IPS-20b (cell line): ENCODE results near the gene GLOD5.

Experiments
- H3K27ac ChIP-seq: one replicate; pipeline ENCODE4 v1.5.1; 2013; ENCODE audit warnings: low read length
- H3K27me3 ChIP-seq: 2 replicates; pipeline ENCODE4 v1.6.1; 2013; ENCODE audit warnings: mild to moderate bottlenecking, low read length, inconsistent platforms; ENCODE audit not compliant: insufficient read depth
- H3K36me3 ChIP-seq: 2 replicates; pipeline ENCODE4 v1.6.1; 2013; ENCODE audit warnings: low read depth, mild to moderate bottlenecking, inconsistent platforms, low read length, moderate library complexity; ENCODE audit not compliant: insufficient read depth
- H3K4me1 ChIP-seq: 2 replicates; pipeline ENCODE4 v1.6.1; 2013; ENCODE audit warnings: mild to moderate bottlenecking, control low read depth, inconsistent platforms, low read length, moderate library complexity; ENCODE audit not compliant: insufficient read depth
- H3K4me3 ChIP-seq: 2 replicates; pipeline ENCODE4 v1.5.1; 2013; ENCODE audit warnings: mild to moderate bottlenecking, low read length, inconsistent platforms
- H3K9ac ChIP-seq: 2 replicates; pipeline ENCODE4 v1.6.1; 2013; ENCODE audit warnings: low read depth, mild to moderate bottlenecking, inconsistent platforms, low read length, moderate library complexity
- H3K9me3 ChIP-seq: 2 replicates; pipeline ENCODE4 v1.6.1; 2013; ENCODE audit warnings: mild to moderate bottlenecking, low read depth, low read length, inconsistent platforms; ENCODE audit not compliant: insufficient read depth

GLOD5 gene

GRCh38 chrX:48786825-48787504 is 25.4 kb downstream of the GLOD5 start:
- Histone ChIP-seq H3K27me3 (no peaks in the 10 kb centered on the region), H3K4me1 (no peaks in the 10 kb centered on the region), H3K4me3 (no peak overlapping the region), H3K27ac (no peak overlapping the region), H3K9me3 (no peaks in the 10 kb centered on the region), H3K36me3 (no peaks in the 10 kb centered on the region), H3K9ac (no peak overlapping the region)

- Histone ChIP-seq H3K36me3 (no peaks in the 10 kb centered on the region), H3K9me3 (no peaks in the 10 kb centered on the region), H3K4me1 (no peaks in the 10 kb centered on the region), H3K27ac (no peak overlapping the region), H3K9ac (no peak overlapping the region), H3K27me3 (no peaks in the 10 kb centered on the region), H3K4me3 (no peak overlapping the region)
Observed at GRCh38 chrX:48787505-48788443, 26.2 kb downstream of the GLOD5 start.

- Histone ChIP-seq H3K4me1 (no peaks in the 10 kb centered on the region), H3K36me3 (no peaks in the 10 kb centered on the region), H3K9me3 (no peaks in the 10 kb centered on the region), H3K9ac (no peak overlapping the region), H3K27ac (no peak overlapping the region), H3K4me3 (no peak overlapping the region), H3K27me3 (no peaks in the 10 kb centered on the region)
Observed at GRCh38 chrX:48789366-48790220, 28.0 kb downstream of the GLOD5 start.

GRCh38 chrX:48790477-48790876 is 28.9 kb downstream of the GLOD5 start:
- H3K27ac ChIP-seq, result no peak overlapping the region
- H3K9ac ChIP-seq, result no peak overlapping the region
- no peaks in the 10 kb centered on the region for H3K4me1 ChIP-seq
- no peaks in the 10 kb centered on the region for H3K27me3 ChIP-seq
- H3K9me3 ChIP-seq, result no peaks in the 10 kb centered on the region
- no peak overlapping the region for H3K4me3 ChIP-seq
- no peaks in the 10 kb centered on the region for H3K36me3 ChIP-seq

- Histone ChIP-seq H3K9me3 (no peaks in the 10 kb centered on the region), H3K36me3 (no peaks in the 10 kb centered on the region), H3K27me3 (no peaks in the 10 kb centered on the region), H3K27ac (no peak overlapping the region), H3K4me3 (no peak overlapping the region), H3K4me1 (no peaks in the 10 kb centered on the region), H3K9ac (no peak overlapping the region)
Observed at GRCh38 chrX:48791063-48791820, 29.7 kb downstream of the GLOD5 start.

- Histone ChIP-seq H3K27ac (no peak overlapping the region), H3K4me1 (no peaks in the 10 kb centered on the region), H3K9me3 (no peaks in the 10 kb centered on the region), H3K4me3 (no peak overlapping the region), H3K36me3 (no peaks in the 10 kb centered on the region), H3K9ac (no peak overlapping the region), H3K27me3 (no peaks in the 10 kb centered on the region)
Observed at GRCh38 chrX:48792219-48792618, 30.7 kb downstream of the GLOD5 start.

- Histone ChIP-seq H3K9me3 (no peaks in the 10 kb centered on the region), H3K4me3 (no peak overlapping the region), H3K9ac (no peak overlapping the region), H3K36me3 (no peaks in the 10 kb centered on the region), H3K27me3 (no peaks in the 10 kb centered on the region), H3K4me1 (no peaks in the 10 kb centered on the region), H3K27ac (no peak overlapping the region)
Observed at GRCh38 chrX:48793935-48794334, 32.4 kb downstream of the GLOD5 start.

- Histone ChIP-seq H3K9me3 (no peaks in the 10 kb centered on the region), H3K9ac (no peak overlapping the region), H3K27me3 (no peaks in the 10 kb centered on the region), H3K27ac (no peak overlapping the region), H3K4me1 (no peaks in the 10 kb centered on the region), H3K36me3 (no peaks in the 10 kb centered on the region), H3K4me3 (no peak overlapping the region)
Observed at GRCh38 chrX:48794340-48794910, 32.9 kb downstream of the GLOD5 start.

- no peak overlapping the region for H3K4me3 ChIP-seq
- H3K27ac ChIP-seq, result no peak overlapping the region
- H3K27me3 ChIP-seq, result no peaks in the 10 kb centered on the region
- H3K36me3 ChIP-seq, result no peaks in the 10 kb centered on the region
- H3K4me1 ChIP-seq, result no peaks in the 10 kb centered on the region
- no peaks in the 10 kb centered on the region for H3K9me3 ChIP-seq
- no peak overlapping the region for H3K9ac ChIP-seq
Observed at GRCh38 chrX:48794911-48795515, 33.5 kb downstream of the GLOD5 start.

GRCh38 chrX:48798318-48798717 is 36.8 kb downstream of the GLOD5 start:
- Histone ChIP-seq H3K36me3 (peaks cover 5% of the 10 kb centered on the region; the same call in 1 of the 2 replicates), H3K9ac (no peak overlapping the region), H3K4me3 (no peak overlapping the region), H3K27me3 (no peaks in the 10 kb centered on the region), H3K27ac (no peak overlapping the region), H3K9me3 (no peaks in the 10 kb centered on the region), H3K4me1 (0 out of 2 replicates have a peak, but pooled peaks cover 3% of the 10 kb centered on the region)
